SK-N-SH treated with all-trans-retinoic acid at 6 μM for 48 hours (cell line): ENCODE data around the gene RAPGEF4.

Experiments used
- ATAC-seq: fragments of 200-7000 bp; cut with Tn5 transposase; 3 replicates; pipeline ENCODE4 v1.9.1; 2020; ENCODE audit warnings: mild to moderate bottlenecking, moderate library complexity
- ARNTL ChIP-seq: fragments of 450-650 bp; formaldehyde crosslinking; IDR thresholded peaks from 2 replicates; pipeline ENCODE4 v1.5.0; 2020; ENCODE audit warnings: low read depth, mild to moderate bottlenecking, moderate library complexity, borderline replicate concordance
- BACH2 ChIP-seq: fragments of 250-450 bp; sonication (Bioruptor Pico); IDR thresholded peaks from 2 replicates; pipeline ENCODE4 v1.9.0; 2021; ENCODE audit warnings: mild to moderate bottlenecking, borderline replicate concordance
- CSDC2 ChIP-seq: fragments of 250-450 bp; sonication (Bioruptor Pico); IDR thresholded peaks from 2 replicates; pipeline ENCODE4 v1.5.0; 2020; ENCODE audit warnings: mild to moderate bottlenecking, moderate library complexity
- ESRRG ChIP-seq: fragments of 250-450 bp; sonication (Bioruptor Pico); IDR thresholded peaks from 2 replicates; pipeline ENCODE4 v1.6.1; 2021; ENCODE audit warnings: mild to moderate bottlenecking
- GLIS3 ChIP-seq: fragments of 250-450 bp; sonication (Bioruptor Pico); IDR thresholded peaks from 2 replicates; pipeline ENCODE4 v1.5.0; 2020; ENCODE audit warnings: mild to moderate bottlenecking, moderate library complexity
- ISL1 ChIP-seq: fragments of 250-450 bp; sonication (Bioruptor Pico); IDR thresholded peaks from 2 replicates; pipeline ENCODE4 v2.1.2; 2022; ENCODE audit warnings: mild to moderate bottlenecking, moderate library complexity
- OSR1 ChIP-seq: fragments of 250-450 bp; sonication (Bioruptor Pico); IDR thresholded peaks from 2 replicates; pipeline ENCODE4 v1.8.0; 2022; ENCODE audit warnings: moderate library complexity, mild to moderate bottlenecking, inconsistent platforms
- PPARA ChIP-seq: fragments of 250-450 bp; sonication (Bioruptor Pico); IDR thresholded peaks from 2 replicates; pipeline ENCODE4 v1.5.0; 2020; ENCODE audit warnings: mild to moderate bottlenecking, borderline replicate concordance
- RARB ChIP-seq: fragments of 250-450 bp; sonication (Bioruptor Pico); IDR thresholded peaks from 2 replicates; pipeline ENCODE4 v1.8.0; 2021; ENCODE audit warnings: mild to moderate bottlenecking, moderate library complexity
- SNAI2 ChIP-seq: fragments of 250-450 bp; sonication (Bioruptor Pico); IDR thresholded peaks from 2 replicates; pipeline ENCODE4 v1.5.0; 2020; ENCODE audit warnings: mild to moderate bottlenecking, moderate library complexity
- TCF4 ChIP-seq: fragments of 250-450 bp; sonication (Bioruptor Pico); IDR thresholded peaks from 2 replicates; pipeline ENCODE4 v1.8.0; 2021; ENCODE audit warnings: mild to moderate bottlenecking, moderate library complexity, borderline replicate concordance
- TOX ChIP-seq: fragments of 250-450 bp; sonication (Bioruptor Pico); IDR thresholded peaks from 2 replicates; pipeline ENCODE4 v1.8.0; 2021; ENCODE audit warnings: mild to moderate bottlenecking, moderate library complexity, borderline replicate concordance
- ZC3H10 ChIP-seq: fragments of 250-450 bp; sonication (Bioruptor Pico); IDR thresholded peaks from 2 replicates; pipeline ENCODE4 v1.5.1; 2021; ENCODE audit warnings: mild to moderate bottlenecking, moderate library complexity
- ZFP3 ChIP-seq: fragments of 250-450 bp; sonication (Bioruptor Pico); IDR thresholded peaks from 2 replicates; pipeline ENCODE4 v1.5.0; 2020; ENCODE audit warnings: mild to moderate bottlenecking, moderate library complexity
- ZFP30 ChIP-seq: fragments of 450-650 bp; formaldehyde crosslinking; IDR thresholded peaks from 2 replicates; pipeline ENCODE4 v1.5.0; 2022; ENCODE audit warnings: mild to moderate bottlenecking, moderate library complexity
- ZNF565 ChIP-seq: fragments of 450-650 bp; formaldehyde crosslinking; conservative IDR thresholded peaks from 2 replicates; pipeline ENCODE4 v1.5.0; 2020; ENCODE audit warnings: low read depth, mild to moderate bottlenecking, moderate library complexity
- ZNF70 ChIP-seq: fragments of 450-650 bp; formaldehyde crosslinking; IDR thresholded peaks from 2 replicates; pipeline ENCODE4 v1.5.0; 2020; ENCODE audit warnings: mild to moderate bottlenecking, moderate library complexity
- TF ChIP-seq, protein P1 (sequence below): fragments of 250-450 bp; sonication (Bioruptor Pico); IDR thresholded peaks from 2 replicates; pipeline ENCODE4 v1.8.0; 2020; ENCODE audit warnings: mild to moderate bottlenecking, moderate library complexity, borderline replicate concordance
- TF ChIP-seq, protein P2 (sequence below): fragments of 250-450 bp; sonication (Bioruptor Pico); IDR thresholded peaks from 2 replicates; pipeline ENCODE4 v1.5.1; 2021; ENCODE audit warnings: mild to moderate bottlenecking, moderate library complexity
- TF ChIP-seq, protein P3 (sequence below): fragments of 250-450 bp; sonication (Bioruptor Pico); IDR thresholded peaks from 2 replicates; pipeline ENCODE4 v1.5.1; 2020; ENCODE audit warnings: low read depth, mild to moderate bottlenecking, moderate library complexity
- TF ChIP-seq, protein P4 (sequence below): fragments of 250-450 bp; sonication (Bioruptor Pico); IDR thresholded peaks from 2 replicates; pipeline ENCODE4 v1.8.0; 2021; ENCODE audit warnings: low read depth, mild to moderate bottlenecking, moderate library complexity, borderline replicate concordance

Gene RAPGEF4

DNA sequence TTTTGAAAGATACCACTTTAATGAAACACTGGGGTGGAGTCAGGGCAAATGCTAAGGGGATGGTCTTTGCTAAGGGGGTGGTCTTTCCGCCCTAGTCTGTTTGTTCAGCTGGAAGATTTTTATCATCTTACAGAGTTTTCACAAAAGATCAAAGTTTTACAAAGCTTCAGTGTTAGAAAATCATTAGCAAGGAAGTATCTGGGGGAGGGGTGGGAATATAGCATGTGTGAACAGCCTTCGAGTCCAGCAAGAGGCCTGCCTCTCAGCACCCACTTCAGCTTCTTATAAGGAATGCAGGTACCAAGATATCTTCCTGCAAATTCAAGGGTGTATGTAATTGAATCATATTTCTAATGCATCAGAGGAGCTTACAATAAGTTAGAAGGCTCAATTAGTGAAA, 112.9 kb downstream of the RAPGEF4 start:
- no peak for TF ChIP-seq RARB
- TF ChIP-seq ISL1 (CRISPR knock-in tag) = no peak
- ATAC-seq = no peak

DNA sequence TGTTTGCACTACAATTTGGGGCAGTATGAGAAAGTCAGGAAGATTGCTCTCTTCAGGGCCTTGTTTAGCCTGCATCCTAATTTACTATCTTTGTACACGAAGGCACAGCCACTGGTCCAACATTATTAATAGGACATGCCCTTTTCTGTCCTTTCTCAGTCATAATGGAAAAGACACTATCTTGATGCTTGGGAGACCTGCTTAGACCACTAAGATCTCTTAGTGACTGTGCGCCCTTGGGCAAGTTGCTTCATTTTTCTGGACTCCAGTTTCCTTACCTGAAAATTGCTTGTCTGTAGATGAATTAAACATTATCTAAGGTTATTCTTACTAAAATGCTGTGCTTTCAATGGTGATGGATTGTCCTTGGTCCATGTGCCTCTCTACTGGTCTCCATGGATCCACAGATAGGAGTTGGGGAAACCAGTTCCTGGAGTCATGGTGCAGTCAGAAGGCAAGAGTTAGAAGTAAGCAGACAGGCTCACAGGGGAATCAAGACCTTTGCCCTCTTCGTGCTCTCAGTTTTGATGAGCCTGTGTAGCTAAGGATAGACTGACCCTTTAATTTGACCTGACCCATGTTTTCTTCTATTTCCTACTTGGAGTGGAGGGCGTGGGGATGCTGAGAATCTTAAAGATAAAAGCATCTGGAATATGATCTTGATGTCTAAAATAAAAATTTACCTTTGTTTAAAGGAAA, 114.0 kb downstream of the RAPGEF4 start:
- TF ChIP-seq TOX (CRISPR knock-in tag) = no peak
- no peak for TF ChIP-seq ISL1 (CRISPR knock-in tag)
- TF ChIP-seq PPARA = no peak
- no peak for TF ChIP-seq ESRRG (CRISPR knock-in tag)
- no peak for TF ChIP-seq ZNF70 (CRISPR knock-in tag)
- no peak for TF ChIP-seq BACH2
- TF ChIP-seq, protein P1, sequence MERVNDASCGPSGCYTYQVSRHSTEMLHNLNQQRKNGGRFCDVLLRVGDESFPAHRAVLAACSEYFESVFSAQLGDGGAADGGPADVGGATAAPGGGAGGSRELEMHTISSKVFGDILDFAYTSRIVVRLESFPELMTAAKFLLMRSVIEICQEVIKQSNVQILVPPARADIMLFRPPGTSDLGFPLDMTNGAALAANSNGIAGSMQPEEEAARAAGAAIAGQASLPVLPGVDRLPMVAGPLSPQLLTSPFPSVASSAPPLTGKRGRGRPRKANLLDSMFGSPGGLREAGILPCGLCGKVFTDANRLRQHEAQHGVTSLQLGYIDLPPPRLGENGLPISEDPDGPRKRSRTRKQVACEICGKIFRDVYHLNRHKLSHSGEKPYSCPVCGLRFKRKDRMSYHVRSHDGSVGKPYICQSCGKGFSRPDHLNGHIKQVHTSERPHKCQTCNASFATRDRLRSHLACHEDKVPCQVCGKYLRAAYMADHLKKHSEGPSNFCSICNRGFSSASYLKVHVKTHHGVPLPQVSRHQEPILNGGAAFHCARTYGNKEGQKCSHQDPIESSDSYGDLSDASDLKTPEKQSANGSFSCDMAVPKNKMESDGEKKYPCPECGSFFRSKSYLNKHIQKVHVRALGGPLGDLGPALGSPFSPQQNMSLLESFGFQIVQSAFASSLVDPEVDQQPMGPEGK (CRISPR knock-in tag) = no peak
- no peak for TF ChIP-seq ZC3H10 (CRISPR knock-in tag)
- TF ChIP-seq, protein P2, sequence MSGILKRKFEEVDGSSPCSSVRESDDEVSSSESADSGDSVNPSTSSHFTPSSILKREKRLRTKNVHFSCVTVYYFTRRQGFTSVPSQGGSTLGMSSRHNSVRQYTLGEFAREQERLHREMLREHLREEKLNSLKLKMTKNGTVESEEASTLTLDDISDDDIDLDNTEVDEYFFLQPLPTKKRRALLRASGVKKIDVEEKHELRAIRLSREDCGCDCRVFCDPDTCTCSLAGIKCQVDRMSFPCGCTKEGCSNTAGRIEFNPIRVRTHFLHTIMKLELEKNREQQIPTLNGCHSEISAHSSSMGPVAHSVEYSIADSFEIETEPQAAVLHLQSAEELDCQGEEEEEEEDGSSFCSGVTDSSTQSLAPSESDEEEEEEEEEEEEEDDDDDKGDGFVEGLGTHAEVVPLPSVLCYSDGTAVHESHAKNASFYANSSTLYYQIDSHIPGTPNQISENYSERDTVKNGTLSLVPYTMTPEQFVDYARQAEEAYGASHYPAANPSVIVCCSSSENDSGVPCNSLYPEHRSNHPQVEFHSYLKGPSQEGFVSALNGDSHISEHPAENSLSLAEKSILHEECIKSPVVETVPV = no peak
- TF ChIP-seq ZNF565 (CRISPR knock-in tag) = no peak
- no peak for TF ChIP-seq TCF4 (CRISPR knock-in tag)
- TF ChIP-seq, protein P3, sequence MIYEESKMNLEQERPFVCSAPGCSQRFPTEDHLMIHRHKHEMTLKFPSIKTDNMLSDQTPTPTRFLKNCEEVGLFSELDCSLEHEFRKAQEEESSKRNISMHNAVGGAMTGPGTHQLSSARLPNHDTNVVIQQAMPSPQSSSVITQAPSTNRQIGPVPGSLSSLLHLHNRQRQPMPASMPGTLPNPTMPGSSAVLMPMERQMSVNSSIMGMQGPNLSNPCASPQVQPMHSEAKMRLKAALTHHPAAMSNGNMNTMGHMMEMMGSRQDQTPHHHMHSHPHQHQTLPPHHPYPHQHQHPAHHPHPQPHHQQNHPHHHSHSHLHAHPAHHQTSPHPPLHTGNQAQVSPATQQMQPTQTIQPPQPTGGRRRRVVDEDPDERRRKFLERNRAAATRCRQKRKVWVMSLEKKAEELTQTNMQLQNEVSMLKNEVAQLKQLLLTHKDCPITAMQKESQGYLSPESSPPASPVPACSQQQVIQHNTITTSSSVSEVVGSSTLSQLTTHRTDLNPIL (CRISPR knock-in tag) = no peak
- TF ChIP-seq ARNTL (CRISPR knock-in tag) = no peak
- TF ChIP-seq OSR1 (CRISPR knock-in tag) = no peak
- no peak for TF ChIP-seq CSDC2
- no peak for ATAC-seq

DNA sequence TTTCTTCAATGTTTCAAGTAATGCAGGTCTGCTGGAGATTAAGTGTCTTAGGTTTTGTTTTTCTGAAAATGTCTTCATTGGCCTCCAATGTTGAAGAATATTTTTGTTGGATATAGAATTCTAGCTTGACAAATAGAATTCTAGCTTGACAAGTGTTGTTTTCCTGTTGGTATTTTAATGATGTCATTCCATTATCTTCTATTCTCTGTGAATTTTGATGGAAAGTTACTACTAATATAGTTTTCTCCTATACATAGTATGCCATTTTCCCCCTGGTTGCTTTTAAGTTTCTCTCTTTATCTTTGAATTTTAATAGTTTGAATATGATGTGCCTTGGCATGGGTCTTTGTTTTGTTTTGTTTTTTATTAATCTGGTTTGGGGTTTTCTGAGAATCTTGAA, 119.9 kb downstream of the RAPGEF4 start:
- TF ChIP-seq SNAI2 (CRISPR knock-in tag) (no peak), ARNTL (CRISPR knock-in tag) (no peak), ISL1 (CRISPR knock-in tag) (no peak), TCF4 (CRISPR knock-in tag) (no peak), PPARA (no peak), ZFP30 (CRISPR knock-in tag) (no peak), OSR1 (CRISPR knock-in tag) (no peak), GLIS3 (CRISPR knock-in tag) (no peak), TOX (CRISPR knock-in tag) (no peak), ZFP3 (CRISPR knock-in tag) (no peak), ZNF70 (CRISPR knock-in tag) (no peak)
- TF ChIP-seq, protein P1 (CRISPR knock-in tag) = no peak
- TF ChIP-seq, protein P4, sequence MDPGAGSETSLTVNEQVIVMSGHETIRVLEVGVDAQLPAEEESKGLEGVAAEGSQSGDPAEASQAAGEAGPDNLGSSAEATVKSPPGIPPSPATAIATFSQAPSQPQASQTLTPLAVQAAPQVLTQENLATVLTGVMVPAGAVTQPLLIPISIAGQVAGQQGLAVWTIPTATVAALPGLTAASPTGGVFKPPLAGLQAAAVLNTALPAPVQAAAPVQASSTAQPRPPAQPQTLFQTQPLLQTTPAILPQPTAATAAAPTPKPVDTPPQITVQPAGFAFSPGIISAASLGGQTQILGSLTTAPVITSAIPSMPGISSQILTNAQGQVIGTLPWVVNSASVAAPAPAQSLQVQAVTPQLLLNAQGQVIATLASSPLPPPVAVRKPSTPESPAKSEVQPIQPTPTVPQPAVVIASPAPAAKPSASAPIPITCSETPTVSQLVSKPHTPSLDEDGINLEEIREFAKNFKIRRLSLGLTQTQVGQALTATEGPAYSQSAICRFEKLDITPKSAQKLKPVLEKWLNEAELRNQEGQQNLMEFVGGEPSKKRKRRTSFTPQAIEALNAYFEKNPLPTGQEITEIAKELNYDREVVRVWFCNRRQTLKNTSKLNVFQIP (CRISPR knock-in tag) = no peak
- TF ChIP-seq, protein P3 (CRISPR knock-in tag) = no peak
- TF ChIP-seq, protein P2 = no peak
- TF ChIP-seq, all 23 proteins: peak for 0
- ATAC-seq = no peak
